Nucleus accumbens (tissue), 56 donors: Measurements from ENCODE around the gene DNAJC11.

ENCODE experiments used
- DNase-seq, 56 donors: peaks; one replicate each; lab custom pipeline; 2025; lab: John Stamatoyannopoulos, UW

DNAJC11 gene

DNA sequence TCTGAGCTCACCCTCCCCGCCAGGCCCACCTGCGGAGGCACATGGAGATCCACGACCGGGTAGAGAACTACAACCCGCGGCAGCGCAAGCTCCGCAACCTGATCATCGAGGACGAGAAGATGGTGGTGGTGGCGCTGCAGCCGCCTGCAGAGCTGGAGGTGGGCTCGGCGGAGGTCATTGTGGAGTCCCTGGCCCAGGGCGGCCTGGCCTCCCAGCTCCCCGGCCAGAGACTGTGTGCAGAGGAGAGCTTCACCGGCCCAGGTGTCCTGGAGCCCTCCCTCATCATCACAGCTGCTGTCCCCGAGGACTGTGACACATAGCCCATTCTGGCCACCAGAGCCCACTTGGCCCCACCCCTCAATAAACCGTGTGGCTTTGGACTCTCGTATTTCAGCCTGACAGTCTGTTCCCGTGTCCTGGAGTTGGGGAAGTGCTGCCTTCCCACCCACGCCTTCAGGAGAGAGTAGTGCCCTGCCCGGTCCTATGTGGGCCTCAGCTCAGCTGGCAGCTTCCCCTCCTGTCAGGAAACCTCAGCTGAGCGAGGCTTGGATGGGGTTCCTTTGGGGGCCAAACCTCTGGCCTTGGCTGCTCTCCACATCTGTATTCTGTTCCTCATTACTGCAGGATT is 112.6 kb downstream of the DNAJC11 start:
- DNase-seq: no peak

DNA sequence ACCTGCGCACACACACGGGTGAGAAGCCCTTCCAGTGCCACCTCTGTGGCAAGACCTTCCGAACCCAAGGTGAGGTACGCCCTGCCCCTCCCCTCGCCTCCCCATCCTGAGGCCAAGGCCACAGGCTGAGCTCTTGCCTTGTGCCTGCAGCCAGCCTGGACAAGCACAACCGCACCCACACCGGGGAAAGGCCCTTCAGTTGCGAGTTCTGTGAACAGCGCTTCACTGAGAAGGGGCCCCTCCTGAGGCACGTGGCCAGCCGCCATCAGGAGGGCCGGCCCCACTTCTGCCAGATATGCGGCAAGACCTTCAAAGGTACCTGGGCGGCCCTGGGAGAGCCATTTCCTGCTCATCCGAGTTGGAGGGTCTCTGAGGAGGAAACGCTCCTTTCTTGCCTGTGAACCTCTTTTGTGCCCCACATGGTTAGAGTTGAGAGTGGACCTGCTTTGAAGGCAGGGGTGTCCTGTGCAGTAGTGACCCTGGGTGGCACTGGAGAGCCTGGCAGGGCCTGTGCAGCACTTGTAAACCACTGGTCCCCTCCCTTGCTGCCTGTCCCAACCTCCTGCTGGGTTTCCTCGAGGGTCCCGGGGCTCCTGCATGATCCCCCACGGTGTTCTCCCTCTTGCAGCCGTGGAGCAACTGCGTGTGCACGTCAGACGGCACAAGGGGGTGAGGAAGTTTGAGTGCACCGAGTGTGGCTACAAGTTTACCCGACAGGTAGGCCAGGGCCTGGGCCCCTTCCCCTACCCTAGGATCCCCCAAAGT is 113.3 kb downstream of the DNAJC11 start:
- DNase-seq: no peak

DNA sequence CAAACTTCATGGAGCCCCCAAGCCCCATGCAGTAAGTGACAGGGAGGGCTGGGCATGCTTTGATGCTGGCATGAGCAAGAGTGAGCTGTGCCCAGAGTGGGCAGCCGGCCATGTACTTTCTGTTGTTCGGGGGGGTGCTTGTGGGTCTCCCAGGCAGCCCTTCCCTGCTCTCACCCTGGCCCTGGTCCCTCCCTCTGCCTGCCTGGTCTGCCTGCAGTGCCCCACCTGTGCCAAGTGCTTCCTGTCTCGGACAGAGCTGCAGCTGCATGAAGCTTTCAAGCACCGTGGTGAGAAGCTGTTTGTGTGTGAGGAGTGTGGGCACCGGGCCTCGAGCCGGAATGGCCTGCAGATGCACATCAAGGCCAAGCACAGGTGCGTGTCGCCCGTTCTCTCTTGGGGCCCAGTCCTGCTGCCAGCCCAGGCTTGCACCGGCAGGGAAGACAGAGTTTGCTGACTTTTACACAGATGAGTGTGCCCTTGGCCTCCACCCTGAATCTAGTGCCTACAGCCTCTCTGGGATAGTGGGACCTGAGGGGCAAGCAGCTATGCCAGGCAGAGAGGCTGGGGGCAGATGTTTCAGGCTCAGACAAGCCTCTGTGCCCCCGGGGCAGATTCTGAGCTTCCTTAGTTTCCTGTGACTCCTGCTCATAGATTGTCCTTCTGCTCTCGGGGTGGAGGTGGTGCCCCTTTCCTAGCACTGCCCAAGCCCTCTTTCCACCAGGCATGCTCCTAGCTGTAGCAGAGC is 114.2 kb downstream of the DNAJC11 start:
- peak in 54 of 56 donors; percentile 6 to 87 (median 64) for DNase-seq

DNA sequence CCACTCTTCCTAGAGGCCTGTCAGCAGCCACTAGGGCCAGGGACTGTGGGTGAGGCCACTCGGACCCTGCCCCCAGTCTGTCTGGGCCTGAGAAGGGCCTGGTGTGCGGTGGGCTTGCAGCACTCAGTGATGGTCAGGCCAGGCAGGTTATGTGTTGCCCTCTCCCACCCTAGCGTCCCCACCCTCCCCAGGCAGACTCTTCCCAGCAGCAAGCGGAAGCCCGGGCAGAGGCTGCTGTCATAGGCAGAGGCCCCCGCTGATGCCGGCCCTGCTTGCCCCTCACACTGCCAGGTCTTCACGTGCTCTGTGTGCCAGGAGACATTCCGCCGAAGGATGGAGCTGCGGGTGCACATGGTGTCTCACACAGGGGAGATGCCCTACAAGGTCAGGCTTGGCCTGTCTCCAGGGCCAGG is 115.2 kb downstream of the DNAJC11 start:
- DNase-seq: no peak

DNA sequence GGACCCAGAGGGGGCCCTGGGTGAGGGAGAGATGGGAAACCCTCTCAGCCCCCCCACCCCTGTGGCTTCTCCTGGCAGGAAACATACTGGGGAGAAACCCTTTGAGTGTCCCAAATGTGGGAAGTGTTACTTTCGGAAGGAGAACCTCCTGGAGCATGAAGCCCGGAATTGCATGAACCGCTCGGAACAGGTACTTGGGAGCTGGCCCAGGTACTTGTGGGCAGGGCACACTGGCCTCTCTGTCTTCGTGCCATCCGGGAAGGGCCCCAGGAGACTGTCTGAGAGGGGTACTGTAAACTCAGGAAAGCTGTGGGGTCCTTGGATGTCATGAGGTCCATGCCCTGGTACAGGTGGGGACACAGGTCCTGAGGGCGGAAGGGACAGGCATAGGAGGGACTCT is 115.8 kb downstream of the DNAJC11 start:
- DNase-seq: no peak

DNA sequence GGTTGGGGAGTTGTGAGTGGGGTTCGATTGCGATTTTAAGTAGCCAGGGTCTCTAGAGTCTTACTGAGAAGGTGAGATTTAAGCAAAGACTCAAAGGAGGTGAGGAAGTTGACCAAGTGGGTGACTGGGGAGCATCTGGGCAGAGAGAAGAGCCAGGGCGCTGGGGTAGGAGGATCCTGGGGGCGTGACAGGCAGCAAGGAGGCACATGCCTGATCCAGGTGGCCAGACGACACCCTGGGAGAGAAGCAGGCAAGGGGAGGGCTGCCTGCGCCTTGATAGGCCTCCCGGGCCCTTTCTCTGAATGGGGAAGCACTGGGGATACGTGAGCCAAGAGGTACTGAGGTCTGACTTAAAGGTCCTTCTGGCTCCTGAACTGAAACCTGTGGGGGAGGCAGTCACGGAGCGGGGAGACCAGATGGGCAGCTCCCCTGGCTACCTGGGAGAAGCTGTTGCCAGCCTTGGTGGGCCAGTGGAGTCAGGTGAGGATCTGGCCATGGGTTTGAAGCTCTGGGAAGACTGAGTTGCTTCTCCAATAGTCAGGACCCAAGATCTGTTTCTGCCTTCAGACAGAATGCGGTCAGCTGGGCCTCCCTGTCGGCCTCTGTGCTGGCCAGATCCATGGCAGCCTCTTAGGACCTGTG is 116.4 kb downstream of the DNAJC11 start:
- no peak for DNase-seq
